Hepatocyte (in vitro differentiated cells): Measurements from ENCODE around the gene AGRN. TPM values are rescaled to one million over a fixed set of nuclear protein-coding genes. Genes with fewer than 3 reads are reported as not detected.

ENCODE experiments used
- DNase-seq: peaks from one replicate; pipeline ENCODE4 v3.0.0-alpha.2; 2016; ENCODE audit warnings: low spot score
- H2AFZ ChIP-seq: fragments of 200-600 bp; sonication (generic); 2 replicates; pipeline ENCODE4 v1.6.0; 2016; ENCODE audit warnings: antibody characterized with exemption, mild to moderate bottlenecking
- H3K27ac ChIP-seq: fragments of 200-600 bp; sonication (generic); 2 replicates; pipeline ENCODE4 v1.5.1; 2016; ENCODE audit warnings: mild to moderate bottlenecking
- H3K27me3 ChIP-seq: fragments of 200-600 bp; sonication (generic); 2 replicates; pipeline ENCODE4 v1.6.1; 2016
- H3K36me3 ChIP-seq: fragments of 200-600 bp; sonication (generic); replicated peaks from 2 replicates; pipeline ENCODE4 v1.5.1; 2016; ENCODE audit warnings: low read depth; ENCODE audit not compliant: insufficient read depth
- H3K4me1 ChIP-seq: fragments of 200-600 bp; sonication (generic); 2 replicates; pipeline ENCODE4 v1.5.1; 2016; ENCODE audit warnings: mild to moderate bottlenecking, moderate library complexity; ENCODE audit not compliant: insufficient read depth
- H3K4me2 ChIP-seq: fragments of 200-600 bp; sonication (generic); 2 replicates; pipeline ENCODE4 v1.6.0; 2016
- H3K4me3 ChIP-seq: fragments of 200-600 bp; sonication (generic); 2 replicates; pipeline ENCODE4 v1.5.1; 2016; ENCODE audit warnings: mild to moderate bottlenecking
- H3K79me2 ChIP-seq: fragments of 200-600 bp; sonication (generic); 2 replicates; pipeline ENCODE4 v1.6.0; 2017; ENCODE audit warnings: mild to moderate bottlenecking
- H3K9me2 ChIP-seq: fragments of 200-600 bp; sonication (generic); replicated peaks from 2 replicates; pipeline ENCODE4 v1.6.0; 2017; ENCODE audit warnings: mild to moderate bottlenecking; ENCODE audit not compliant: insufficient read depth
- H3K9me3 ChIP-seq: fragments of 200-600 bp; sonication (generic); 2 replicates; pipeline ENCODE4 v1.5.1; 2016; ENCODE audit warnings: low read depth, mild to moderate bottlenecking
- H4K20me1 ChIP-seq: fragments of 200-600 bp; sonication (generic); 2 replicates; pipeline ENCODE4 v1.6.0; 2016; ENCODE audit warnings: mild to moderate bottlenecking; ENCODE audit not compliant: insufficient read depth, poor library complexity, severe bottlenecking
- CTCF ChIP-seq: fragments of 200-600 bp; sonication (generic); IDR thresholded peaks from 2 replicates; pipeline ENCODE4 v1.5.1; 2016; ENCODE audit warnings: antibody characterized with exemption, mild to moderate bottlenecking; ENCODE audit not compliant: poor library complexity
- EZH2 ChIP-seq: fragments of 200-600 bp; sonication (generic); IDR thresholded peaks from 2 replicates; pipeline ENCODE4 v1.6.1; 2016; ENCODE audit warnings: antibody characterized with exemption, mild to moderate bottlenecking, borderline replicate concordance
- EZH2phosphoT487 ChIP-seq: fragments of 200-600 bp; sonication (generic); IDR thresholded peaks from one replicate; pipeline ENCODE4 v1.6.1; 2018; ENCODE audit warnings: antibody characterized with exemption, mild to moderate bottlenecking, low read depth, moderate library complexity; ENCODE audit not compliant: unreplicated experiment, severe bottlenecking
- WGBS: methylation state at CpG from one replicate; pipeline ENCODE4 v1.1.6; 2016; ENCODE audit warnings: low lambda C conversion rate; ENCODE audit errors: missing lambda C conversion rate; 5-methylcytosine and 5-hydroxymethylcytosine counted together
- polyA plus RNA-seq: library from polyadenylated mRNA; unstranded; fragments of >200 nt; fragmentation: Nextera tagmentation; extraction: Ambion mirVana; gene quantifications from 2 replicates; pipeline ENCODE4 v1.2.1, GENCODE V29; 2016
- total RNA-seq: library from RNA; depleted of rRNA; stranded (reverse); fragments of >200 nt; gene quantifications from 2 replicates; pipeline ENCODE4 v1.2.3, GENCODE V29; 2014

AGRN gene
- total and polyA plus RNA-seq, 2 experiments from 2014 or later: 53.3 to 81.8 TPM

GRCh38 chr1:980602-981395 lies 39.1 kb upstream of the AGRN start:
- Histone ChIP-seq H3K9me2 (no peaks in the 10 kb centered on the region), H4K20me1 (no peaks in the 10 kb centered on the region), H2AFZ (no peak overlapping the region), H3K4me1 (peaks cover 1% of the 10 kb centered on the region), H3K4me2 (no peak overlapping the region), H3K36me3 (no peaks in the 10 kb centered on the region), H3K9me3 (no peaks in the 10 kb centered on the region), H3K79me2 (no peaks in the 10 kb centered on the region), H3K27ac (no peak overlapping the region), H3K4me3 (no peak overlapping the region), H3K27me3 (peaks cover 5% of the 10 kb centered on the region)
- TF ChIP-seq CTCF: no peak
- no peak for TF ChIP-seq EZH2
- TF ChIP-seq EZH2phosphoT487: no peak
- DNase-seq: no peak
- 86% methylated on average over 33 of the region's 35 CpGs for WGBS

- no peak for DNase-seq
- H2AFZ ChIP-seq: no peak overlapping the region
- no peaks in the 10 kb centered on the region for H3K4me1 ChIP-seq
- H3K27me3 ChIP-seq: peaks cover 5% of the 10 kb centered on the region
- TF ChIP-seq EZH2 (no peak), EZH2phosphoT487 (no peak), CTCF (no peak)
- H3K79me2 ChIP-seq: no peaks in the 10 kb centered on the region
- H3K4me3 ChIP-seq: no peak overlapping the region
- no peaks in the 10 kb centered on the region for H4K20me1 ChIP-seq
- H3K4me2 ChIP-seq: no peak overlapping the region
- no peaks in the 10 kb centered on the region for H3K36me3 ChIP-seq
- H3K9me3 ChIP-seq: no peaks in the 10 kb centered on the region
- WGBS: 86% methylated on average over 20 of the region's 21 CpGs
- H3K27ac ChIP-seq: no peak overlapping the region
- no peaks in the 10 kb centered on the region for H3K9me2 ChIP-seq
These were observed 38.4 kb upstream of the AGRN start for GRCh38 chr1:981491-981954.

GRCh38 chr1:981955-982558 lies 37.9 kb upstream of the AGRN start, which contains the start of gene PERM1:
Gene PERM1 (minus strand): TSS chr1:982093. CDS start chr1:981029, 1,064 bp downstream.
- Histone ChIP-seq H3K4me2 (no peak within 1 kb of the TSS), H3K4me3 (no peak within 1 kb of the TSS), H2AFZ (no peak within 1 kb of the TSS), H3K4me1 (no peaks in the 10 kb centered on the region), H3K27ac (no peak within 1 kb of the TSS), H4K20me1 (no peaks in the 10 kb centered on the region), H3K79me2 (no peaks in the 10 kb centered on the region), H3K9me3 (no peaks in the 10 kb centered on the region), H3K9me2 (no peaks in the 10 kb centered on the region), H3K27me3 (peaks cover 5% of the 10 kb centered on the region), H3K36me3 (no peaks in the 10 kb centered on the region)
- DNase-seq: no peak
- no peak for TF ChIP-seq EZH2
- TF ChIP-seq CTCF: no peak
- no peak for TF ChIP-seq EZH2phosphoT487
- 82% methylated on average over 28 of the region's 28 CpGs for WGBS
